Neural cell (in vitro differentiated cells): ENCODE data around the gene MFRP.

Experiments
- CTCF ChIP-seq: fragments of 450-650 bp; IDR thresholded peaks from 2 replicates; pipeline ENCODE4 v1.5.1; 2014; ENCODE audit warnings: antibody characterized with exemption, mild to moderate bottlenecking, moderate library complexity; ENCODE audit not compliant: poor library complexity, severe bottlenecking
- EP300 ChIP-seq: fragments of 450-650 bp; conservative IDR thresholded peaks from 2 replicates; pipeline ENCODE4 v1.6.1; 2014; ENCODE audit warnings: antibody characterized with exemption, mild to moderate bottlenecking, moderate library complexity; ENCODE audit not compliant: poor library complexity, severe bottlenecking
- EZH2 ChIP-seq: fragments of 200-600, 300-800 bp; shearing (Covaris generic), sonication (generic); IDR thresholded peaks from 2 replicates; pipeline ENCODE4 v1.6.1; 2014; ENCODE audit warnings: antibody characterized with exemption, low read length, borderline replicate concordance, mild to moderate bottlenecking; ENCODE audit not compliant: insufficient read depth, poor library complexity, severe bottlenecking
- TAF1 ChIP-seq: IDR thresholded peaks from 2 replicates; pipeline ENCODE4 v1.6.1; 2012; ENCODE audit warnings: low read depth

- no peak for TF ChIP-seq EP300
- no peak for TF ChIP-seq EZH2
- no peak for TF ChIP-seq CTCF
- no peak for TF ChIP-seq TAF1
Observed at GRCh38 chr11:119347940-119348605, 1.6 kb upstream of the MFRP start.
